RWPE2 (cell line): ENCODE measurements around the gene CDX1.

Experiments
- ATAC-seq: fragments of 200-7000 bp; cut with Tn5 transposase; 3 replicates; pipeline ENCODE4 v1.9.1; 2021; ENCODE audit warnings: low read depth
- DNase-seq: peaks from one replicate; pipeline ENCODE4 v3.0.0-alpha.2; 2020; ENCODE audit warnings: low spot score
- H3K27ac ChIP-seq: fragments of 450-650 bp; 2 replicates; pipeline ENCODE4 v1.5.1; 2017; ENCODE audit warnings: mild to moderate bottlenecking; ENCODE audit not compliant: poor library complexity, severe bottlenecking
- H3K27me3 ChIP-seq: fragments of 250-450 bp; sonication (Bioruptor Pico); 2 replicates; pipeline ENCODE4 v1.5.1; 2021; ENCODE audit warnings: mild to moderate bottlenecking, moderate library complexity; ENCODE audit not compliant: insufficient read depth, poor library complexity, severe bottlenecking
- H3K36me3 ChIP-seq: fragments of 250-450 bp; sonication (Bioruptor Pico); 2 replicates; pipeline ENCODE4 v1.5.1; 2020; ENCODE audit warnings: low read depth, mild to moderate bottlenecking, moderate library complexity
- H3K4me1 ChIP-seq: fragments of 250-450 bp; sonication (Bioruptor Pico); 2 replicates; pipeline ENCODE4 v1.5.1; 2021; ENCODE audit warnings: mild to moderate bottlenecking, moderate library complexity; ENCODE audit not compliant: insufficient read depth, poor library complexity, severe bottlenecking
- H3K4me3 ChIP-seq: fragments of 250-450 bp; sonication (Bioruptor Pico); 2 replicates; pipeline ENCODE4 v1.5.1; 2021; ENCODE audit warnings: mild to moderate bottlenecking, moderate library complexity; ENCODE audit not compliant: severe bottlenecking
- H3K9me3 ChIP-seq: fragments of 250-450 bp; sonication (Bioruptor Pico); 2 replicates; pipeline ENCODE4 v1.5.1; 2021; ENCODE audit warnings: mild to moderate bottlenecking, moderate library complexity; ENCODE audit not compliant: severe bottlenecking
- CTCF ChIP-seq: fragments of 450-650 bp; IDR thresholded peaks from one replicate; pipeline ENCODE4 v1.5.1; 2017; ENCODE audit warnings: mild to moderate bottlenecking, moderate library complexity; ENCODE audit not compliant: poor library complexity, severe bottlenecking

Gene CDX1

GRCh38 chr5:150222906-150223305 is 56.3 kb downstream of the CDX1 start:
- no peak for DNase-seq
- no peaks in the 10 kb centered on the region for H3K27me3 ChIP-seq
- no peaks in the 10 kb centered on the region for H3K9me3 ChIP-seq
- ATAC-seq: no peak
- no peak overlapping the region for H3K4me3 ChIP-seq
- no peak for TF ChIP-seq CTCF
- H3K4me1 ChIP-seq: no peaks in the 10 kb centered on the region
- H3K36me3 ChIP-seq: no peaks in the 10 kb centered on the region
- H3K27ac ChIP-seq: no peak overlapping the region

GRCh38 chr5:150223474-150223873 is 56.9 kb downstream of the CDX1 start:
- ATAC-seq: no peak
- Histone ChIP-seq H3K4me1 (no peaks in the 10 kb centered on the region), H3K27me3 (no peaks in the 10 kb centered on the region), H3K4me3 (no peak overlapping the region), H3K27ac (no peak overlapping the region), H3K36me3 (no peaks in the 10 kb centered on the region), H3K9me3 (no peaks in the 10 kb centered on the region)
- no peak for DNase-seq
- TF ChIP-seq CTCF: no peak

DNA sequence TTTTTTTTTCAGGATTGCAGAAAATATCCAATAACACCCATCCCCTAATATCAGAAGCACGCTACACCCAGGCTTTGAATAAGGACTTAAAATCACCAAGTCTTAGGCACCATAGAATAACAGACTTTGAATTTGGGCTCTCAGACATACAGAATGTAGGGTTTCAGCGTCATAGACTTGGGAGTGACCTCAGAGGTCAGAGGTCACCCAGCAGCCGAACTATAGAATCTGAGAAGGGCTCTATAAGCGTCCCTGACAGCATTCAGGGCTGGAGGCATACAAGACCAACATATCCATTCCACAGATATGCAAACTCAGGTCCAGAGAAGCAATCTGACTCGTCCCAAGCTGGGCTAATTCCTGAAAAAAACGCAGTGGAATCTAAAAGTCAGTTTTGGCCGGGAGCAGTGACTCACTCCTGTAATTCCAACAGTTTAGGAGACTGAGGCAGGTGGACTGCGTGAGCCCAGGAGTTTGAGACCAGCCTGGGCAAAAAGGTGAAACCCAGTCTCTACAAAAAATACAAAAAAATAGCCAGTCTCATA is 58.0 kb downstream of the CDX1 start:
- no peak for TF ChIP-seq CTCF
- no peaks in the 10 kb centered on the region for H3K9me3 ChIP-seq
- no peaks in the 10 kb centered on the region for H3K36me3 ChIP-seq
- H3K4me1 ChIP-seq: no peaks in the 10 kb centered on the region
- ATAC-seq (no peak), DNase-seq (no peak)
- H3K4me3 ChIP-seq: no peak overlapping the region
- no peak overlapping the region for H3K27ac ChIP-seq
- no peaks in the 10 kb centered on the region for H3K27me3 ChIP-seq

DNA sequence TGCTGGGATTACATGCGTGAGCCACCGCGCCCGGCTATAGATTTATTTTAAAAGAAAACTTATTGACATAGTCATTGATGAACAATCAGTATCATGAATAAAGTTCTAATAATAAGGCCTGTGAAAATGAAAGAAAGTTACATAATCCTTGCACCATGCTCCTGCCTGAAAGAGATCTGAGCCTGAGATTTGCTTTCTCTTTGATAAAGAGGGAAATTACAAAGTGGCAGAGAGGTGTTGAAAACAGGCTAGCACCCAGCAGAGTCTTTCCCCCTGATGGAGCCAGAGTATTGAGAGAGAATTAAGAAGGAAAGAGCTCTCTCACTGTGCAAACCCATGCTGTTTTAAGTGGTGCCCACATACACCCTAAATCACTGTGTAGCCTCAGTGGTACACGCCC is 60.5 kb downstream of the CDX1 start:
- Histone ChIP-seq H3K27me3 (no peaks in the 10 kb centered on the region), H3K4me3 (no peak overlapping the region), H3K27ac (no peak overlapping the region), H3K4me1 (no peaks in the 10 kb centered on the region), H3K36me3 (no peaks in the 10 kb centered on the region), H3K9me3 (no peaks in the 10 kb centered on the region)
- DNase-seq (no peak), ATAC-seq (peak; percentile 34; the same call in 2 of the 3 replicates)
- peak; percentile 28 for TF ChIP-seq CTCF

DNA sequence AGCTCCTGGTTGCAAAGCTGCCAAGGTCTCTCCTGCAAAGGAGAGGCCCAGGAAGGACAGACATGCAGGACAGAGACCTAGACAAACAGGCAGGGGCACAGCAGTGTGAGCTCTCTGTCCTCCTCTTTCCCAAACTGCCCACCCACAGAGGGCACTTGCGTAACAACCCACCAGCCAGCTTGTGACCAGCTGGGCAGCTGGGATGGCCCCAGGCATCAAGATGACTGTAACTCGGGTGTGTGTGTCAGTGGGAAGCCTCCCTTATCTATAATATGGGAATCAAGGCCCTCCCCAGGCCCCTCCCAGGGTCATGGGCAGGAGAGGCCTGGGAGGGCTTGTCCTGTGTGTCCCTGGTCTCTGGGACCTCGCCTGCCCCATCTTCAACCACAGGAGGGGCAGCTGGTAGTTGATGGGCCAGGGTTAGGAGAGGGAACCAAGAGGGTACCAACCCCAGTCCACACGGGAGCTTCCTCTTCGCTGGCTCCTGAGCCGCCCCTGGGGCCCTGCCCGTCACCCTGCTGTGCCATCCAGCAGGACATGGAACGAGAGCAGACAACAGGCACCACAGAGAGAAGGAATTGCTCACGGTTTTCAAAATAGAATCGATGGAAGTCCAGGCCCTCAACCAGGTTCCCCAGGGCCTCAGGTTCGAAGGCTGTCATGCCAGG is 61.2 kb downstream of the CDX1 start:
- Histone ChIP-seq H3K9me3 (no peaks in the 10 kb centered on the region), H3K4me1 (no peaks in the 10 kb centered on the region), H3K36me3 (no peaks in the 10 kb centered on the region), H3K4me3 (no peak overlapping the region), H3K27me3 (no peaks in the 10 kb centered on the region), H3K27ac (no peak overlapping the region)
- TF ChIP-seq CTCF: no peak
- DNase-seq (peak; percentile 54), ATAC-seq (peak; percentile 33)
